GM12864 (cell line): ENCODE measurements around the gene NEK2.
"Not testable (repeated sequence)": the region's sequence is repeated elsewhere in the genome, so short reads cannot be mapped to it uniquely, and the experiment has no call there.

ENCODE experiments used
- DNase-seq: peaks from one replicate; pipeline ENCODE4 v3.0.0-alpha.2; 2011; ENCODE audit warnings: low read depth
- H3K4me3 ChIP-seq: 2 replicates; pipeline ENCODE4 v1.5.1; 2011; ENCODE audit warnings: mild to moderate bottlenecking, low read depth, low read length, control low read depth
- TF ChIP-seq, protein P1 (sequence below): IDR thresholded peaks from 2 replicates; pipeline ENCODE4 v1.5.1; 2011; ENCODE audit warnings: low read depth, mild to moderate bottlenecking, moderate library complexity, low read length, control low read depth, inconsistent platforms; ENCODE audit errors: missing control alignments

Gene NEK2

DNA sequence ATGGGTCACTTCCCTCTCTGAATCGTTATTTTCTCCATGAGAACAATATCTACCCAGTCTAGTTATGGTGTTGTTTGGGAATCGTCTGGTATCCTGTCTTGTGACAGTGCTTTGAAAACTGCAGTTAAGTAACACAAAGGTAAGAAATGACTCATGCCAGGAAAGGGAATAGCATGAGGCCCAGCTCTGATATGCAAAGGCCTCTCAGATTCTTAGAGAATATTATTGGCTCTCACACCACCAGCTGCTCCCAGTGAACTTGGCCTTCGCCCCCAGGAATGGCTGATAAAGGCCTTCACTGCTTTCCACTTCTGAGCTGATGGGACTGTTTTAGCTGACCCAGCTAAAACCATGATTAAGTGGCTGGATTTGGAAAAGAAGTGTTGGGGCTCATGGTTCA lies 27.1 kb downstream of the NEK2 start:
- TF ChIP-seq, protein P1, sequence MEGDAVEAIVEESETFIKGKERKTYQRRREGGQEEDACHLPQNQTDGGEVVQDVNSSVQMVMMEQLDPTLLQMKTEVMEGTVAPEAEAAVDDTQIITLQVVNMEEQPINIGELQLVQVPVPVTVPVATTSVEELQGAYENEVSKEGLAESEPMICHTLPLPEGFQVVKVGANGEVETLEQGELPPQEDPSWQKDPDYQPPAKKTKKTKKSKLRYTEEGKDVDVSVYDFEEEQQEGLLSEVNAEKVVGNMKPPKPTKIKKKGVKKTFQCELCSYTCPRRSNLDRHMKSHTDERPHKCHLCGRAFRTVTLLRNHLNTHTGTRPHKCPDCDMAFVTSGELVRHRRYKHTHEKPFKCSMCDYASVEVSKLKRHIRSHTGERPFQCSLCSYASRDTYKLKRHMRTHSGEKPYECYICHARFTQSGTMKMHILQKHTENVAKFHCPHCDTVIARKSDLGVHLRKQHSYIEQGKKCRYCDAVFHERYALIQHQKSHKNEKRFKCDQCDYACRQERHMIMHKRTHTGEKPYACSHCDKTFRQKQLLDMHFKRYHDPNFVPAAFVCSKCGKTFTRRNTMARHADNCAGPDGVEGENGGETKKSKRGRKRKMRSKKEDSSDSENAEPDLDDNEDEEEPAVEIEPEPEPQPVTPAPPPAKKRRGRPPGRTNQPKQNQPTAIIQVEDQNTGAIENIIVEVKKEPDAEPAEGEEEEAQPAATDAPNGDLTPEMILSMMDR, result no peak
- no peak overlapping the region for H3K4me3 ChIP-seq
- DNase-seq, result no peak

DNA sequence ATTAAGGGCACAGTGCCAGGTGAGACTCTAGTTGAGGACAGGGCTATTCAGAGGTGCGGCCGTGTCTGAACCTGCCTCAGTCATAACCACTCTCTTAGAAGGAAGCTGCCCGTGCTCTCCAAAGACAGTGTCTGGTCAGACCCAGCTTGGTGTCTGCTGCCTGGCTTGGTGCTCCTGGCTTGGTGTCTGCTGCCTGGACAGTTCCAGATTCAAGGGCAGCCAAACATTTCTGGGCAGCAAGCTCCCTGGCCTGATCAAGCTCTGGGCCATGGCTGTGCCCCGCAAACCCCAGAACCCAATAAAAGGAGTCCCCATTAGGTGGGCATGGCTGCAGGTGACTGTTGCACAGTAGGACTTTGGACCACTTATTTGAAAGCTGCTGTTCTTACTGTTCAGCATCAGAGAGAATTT lies 27.7 kb downstream of the NEK2 start:
- TF ChIP-seq, protein P1, result no peak
- DNase-seq, result no peak
- no peak overlapping the region for H3K4me3 ChIP-seq

DNA sequence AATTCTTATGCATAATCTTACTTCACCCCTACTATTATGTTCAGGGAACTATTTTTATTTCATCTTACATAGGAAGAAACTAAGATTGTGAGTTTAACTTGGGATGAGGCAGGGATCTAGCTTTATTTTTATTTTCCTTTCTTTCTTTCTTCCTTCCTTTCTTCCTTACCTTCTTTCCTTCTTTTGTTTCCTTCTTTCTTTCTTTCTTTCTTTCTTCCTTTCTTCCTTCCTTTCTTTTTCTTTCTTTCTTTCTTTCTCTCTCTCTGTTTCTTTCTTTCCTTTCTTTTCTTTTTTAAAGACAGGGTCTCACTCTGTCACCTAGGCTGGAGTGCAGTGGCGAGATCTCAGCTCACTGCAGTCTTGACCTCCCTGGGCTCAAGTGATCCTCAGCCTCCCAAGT lies 28.9 kb downstream of the NEK2 start:
- DNase-seq, result no peak
- H3K4me3 ChIP-seq, result no peak overlapping the region
- TF ChIP-seq, protein P1, result no peak

DNA sequence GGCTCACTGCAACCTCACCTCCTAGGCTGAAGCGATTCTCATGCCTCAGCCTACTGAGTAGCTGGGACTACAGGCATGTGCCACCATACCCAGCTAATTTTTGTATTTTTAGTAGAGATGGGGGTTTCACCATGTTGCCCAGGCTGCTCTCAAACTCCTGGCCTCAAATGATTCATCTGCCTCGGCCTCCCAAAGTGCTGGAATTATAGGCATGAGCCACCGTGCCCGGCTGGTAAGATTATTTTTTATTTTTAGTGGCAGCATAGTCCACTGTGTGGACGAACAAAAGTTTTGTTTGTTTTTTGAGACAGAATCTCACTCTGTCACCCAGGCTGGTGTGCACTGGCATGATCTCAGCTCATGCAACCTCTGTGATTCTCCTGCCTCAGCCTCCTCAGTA lies 29.8 kb downstream of the NEK2 start:
- not testable (repeated sequence) for DNase-seq, H3K4me3 ChIP-seq

DNA sequence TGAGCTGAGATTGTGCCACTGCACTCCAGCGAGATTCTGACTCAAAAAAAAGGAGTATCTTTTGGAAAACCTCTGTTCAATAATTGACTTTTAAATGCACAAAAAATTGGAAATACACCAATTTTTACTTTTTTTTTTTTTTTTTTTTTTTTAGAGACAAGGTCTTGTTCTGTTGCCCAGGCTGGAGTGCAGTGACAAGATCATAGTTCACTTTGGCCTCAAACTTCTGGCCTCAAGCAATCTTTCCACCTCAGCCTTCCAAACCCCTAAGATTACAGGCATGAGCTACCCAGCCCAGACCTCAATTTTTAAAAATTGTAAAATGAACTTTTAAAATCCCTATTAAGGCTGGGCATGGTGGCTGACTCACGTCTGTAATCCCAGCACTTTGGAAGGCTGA lies 30.8 kb downstream of the NEK2 start:
- H3K4me3 ChIP-seq, result no peak overlapping the region
- TF ChIP-seq, protein P1, result no peak

DNA sequence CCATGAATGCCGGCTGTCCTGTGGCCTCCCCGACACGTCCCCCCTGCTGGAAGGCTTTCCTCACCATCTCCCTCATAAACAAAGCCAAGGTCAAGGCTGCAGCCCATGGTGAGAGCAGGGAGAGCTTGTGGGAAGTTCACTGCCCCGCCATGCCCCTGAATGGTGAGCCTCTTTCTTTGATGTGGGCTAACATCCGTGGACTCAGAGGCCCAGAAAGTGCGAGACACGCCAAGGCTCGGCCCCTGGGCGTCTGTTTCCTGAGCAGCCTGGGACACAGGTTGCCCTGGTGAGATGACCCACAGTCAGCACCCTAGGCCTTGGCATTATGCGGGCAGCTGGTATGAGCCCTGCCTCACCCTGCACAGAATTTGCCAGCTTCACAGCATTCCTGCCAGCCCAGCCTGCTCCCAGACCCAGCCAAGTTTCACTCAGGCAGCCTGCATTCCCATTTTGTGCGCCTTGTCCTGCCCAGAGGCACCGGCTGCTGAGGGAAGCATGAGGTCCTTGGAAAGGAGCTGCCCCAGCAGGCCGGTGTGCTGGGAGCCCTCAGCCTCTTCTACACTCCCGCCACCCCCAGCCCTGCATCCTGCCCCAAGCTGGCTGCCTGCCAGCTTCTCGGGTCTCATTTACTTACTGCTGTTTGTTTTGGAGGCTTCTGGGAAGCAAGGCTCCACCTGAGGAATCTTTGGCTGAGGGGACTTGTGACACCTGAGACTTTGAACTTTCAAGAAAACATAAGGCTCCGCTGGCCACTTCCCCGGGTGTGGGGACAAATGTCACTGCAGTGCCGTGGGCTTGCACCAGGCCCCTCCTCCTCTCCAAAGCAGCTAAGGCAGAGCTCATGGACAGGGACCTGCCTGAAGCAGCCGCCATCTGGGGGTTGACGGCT lies 31.9 kb downstream of the NEK2 start:
- no peak overlapping the region for H3K4me3 ChIP-seq
- TF ChIP-seq, protein P1, result no peak
- DNase-seq, result no peak

More for the DNA sequence above, 30.8 kb downstream of the NEK2 start:
- DNase-seq, result no peak

DNA sequence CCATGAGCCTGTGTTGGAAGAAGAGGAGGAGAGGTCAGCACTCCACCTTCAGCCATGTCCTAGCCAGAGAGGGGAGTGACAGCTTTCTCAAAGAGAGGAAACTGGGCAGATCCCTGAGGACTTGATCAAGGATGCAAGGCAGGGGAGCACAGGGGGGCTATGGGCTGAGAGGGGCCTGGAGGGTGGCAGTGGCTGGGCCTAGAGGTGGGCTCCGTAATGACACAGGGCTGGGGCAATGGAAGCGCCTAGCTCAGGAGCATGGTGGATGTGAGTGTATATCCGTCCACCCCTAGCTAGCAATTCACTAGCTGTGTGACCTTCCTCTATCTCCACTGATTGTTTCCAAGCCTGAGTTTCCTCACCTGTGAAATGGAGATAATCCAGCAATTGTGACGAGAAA lies 32.6 kb downstream of the NEK2 start:
- DNase-seq, result no peak
- H3K4me3 ChIP-seq, result no peak overlapping the region
- TF ChIP-seq, protein P1, result no peak
